Measurements from ENCODE around the gene DAB2IP.

- TF ChIP-seq CTCF (conservative IDR thresholded peaks at IDR 0.05; ENCODE audit: low read depth, low read length) (no peak), EZH2 (IDR thresholded peaks at IDR 0.05; ENCODE audit: low read length, unreplicated experiment) (no peak), EZH2phosphoT487 (IDR thresholded peaks at IDR 0.05; ENCODE audit: borderline replicate concordance, low read length) (no peak)
Measured at GRCh38 chr9:121721770-121722169, 70.3 kb downstream of the DAB2IP start.

Measured in PC-3 (cell line).